HPDE6-E6E7 (cell line): ENCODE data around the gene APLP2.
"Not testable (repeated sequence)": the region's sequence is repeated elsewhere in the genome, so short reads cannot be mapped to it uniquely, and the experiment has no call there.

Source experiments
- DNase-seq: peaks from one replicate; pipeline ENCODE4 v3.0.0; 2011; ENCODE audit warnings: missing footprints; ENCODE audit errors: extremely low spot score

Gene APLP2

DNA sequence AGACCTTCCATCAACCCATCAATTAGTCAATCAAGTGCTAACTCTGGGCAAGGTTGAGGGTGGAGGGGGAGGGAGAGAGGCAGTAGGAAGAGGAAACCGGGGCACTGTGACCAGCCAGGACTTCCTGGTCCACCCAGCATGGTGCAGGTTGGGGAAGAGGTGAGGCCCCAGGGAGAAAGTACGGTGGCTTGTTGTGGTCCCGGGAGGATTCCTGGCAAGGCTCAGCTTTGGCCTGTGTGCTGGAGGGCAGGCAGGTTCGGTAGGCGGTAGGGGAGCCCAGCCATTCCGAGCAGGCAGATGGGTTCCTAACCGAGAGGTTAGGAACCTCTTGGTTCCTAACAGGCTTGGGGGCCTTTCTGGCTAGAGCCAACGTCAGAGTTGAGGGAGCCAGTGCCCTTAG lies 100.7 kb downstream of the APLP2 start:
- no peak for DNase-seq

DNA sequence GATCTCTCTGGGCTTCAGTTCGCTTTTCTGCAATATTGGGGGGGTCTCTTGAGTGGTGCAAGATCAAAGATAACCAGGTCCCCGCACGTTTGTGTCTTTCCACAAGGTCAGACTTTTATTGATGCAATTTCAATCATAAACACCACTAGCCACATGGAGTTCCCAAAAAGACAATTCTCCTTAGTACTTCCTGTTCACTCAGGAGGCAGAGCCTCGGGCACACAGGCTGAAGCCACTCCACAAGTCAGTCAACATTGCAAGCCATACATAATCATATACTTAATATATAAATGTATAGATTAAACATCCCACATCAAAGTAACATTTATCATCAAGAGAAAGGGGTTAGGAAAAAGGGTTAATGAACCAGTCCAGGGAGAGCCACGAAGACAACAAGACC lies 101.8 kb downstream of the APLP2 start:
- DNase-seq = no peak

DNA sequence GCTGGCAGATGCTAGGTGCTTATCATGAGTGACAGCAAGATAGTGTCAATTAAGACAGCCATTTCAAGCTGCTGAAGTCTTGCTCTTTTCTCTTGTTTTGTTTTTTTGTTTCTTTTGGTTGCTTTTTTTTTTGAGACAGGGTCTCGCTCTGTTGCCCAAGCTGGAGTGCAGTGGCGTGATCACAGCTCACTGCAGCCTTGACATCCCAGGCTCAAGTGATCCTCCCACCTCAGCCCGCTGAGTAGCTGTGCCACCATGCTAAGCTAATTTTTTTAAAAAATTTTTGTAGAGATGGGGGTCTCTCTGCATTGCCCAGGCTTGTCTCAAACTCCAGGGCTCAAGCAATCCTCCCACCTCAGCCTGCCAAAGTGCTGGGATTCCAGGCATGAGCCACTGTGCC lies 102.3 kb downstream of the APLP2 start:
- not testable (repeated sequence) for DNase-seq

DNA sequence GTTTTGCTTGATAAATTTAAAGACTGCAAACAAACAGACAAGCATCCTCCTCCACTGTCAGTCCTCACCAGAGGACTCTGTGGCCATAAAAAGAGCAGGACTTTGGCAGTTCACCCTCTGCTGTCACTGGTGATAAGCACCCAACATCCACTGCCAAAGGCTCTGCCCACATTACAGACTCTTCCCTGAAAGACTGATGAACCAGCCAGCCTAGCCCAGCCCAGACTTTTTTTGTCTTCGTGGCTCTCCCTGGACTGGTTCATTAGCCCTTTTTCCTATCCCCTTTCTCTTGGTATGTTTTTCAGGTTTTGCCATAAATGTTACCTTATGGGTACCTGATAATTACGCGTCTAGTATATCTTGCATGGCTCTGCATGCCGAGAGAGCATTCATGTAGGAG lies 104.9 kb downstream of the APLP2 start:
- no peak for DNase-seq

DNA sequence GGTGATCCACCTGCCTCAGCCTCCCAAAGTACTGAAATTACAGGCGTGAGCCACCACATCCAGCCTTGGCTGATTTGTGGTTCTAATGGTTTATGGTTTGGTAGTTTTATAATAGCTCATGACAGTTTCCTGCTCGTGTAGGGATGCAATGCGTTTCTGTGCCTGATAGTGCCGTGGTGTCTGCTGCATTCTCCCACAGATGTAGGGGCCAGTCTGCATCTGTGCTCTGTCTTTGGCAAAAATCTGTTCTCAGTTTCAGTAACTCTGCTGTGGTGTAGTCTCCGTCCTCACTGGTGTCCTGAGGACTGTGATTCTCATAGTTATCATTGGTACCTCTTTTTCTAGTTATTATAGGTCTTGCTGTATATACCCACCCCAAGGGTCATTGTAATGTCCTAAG lies 106.2 kb downstream of the APLP2 start:
- DNase-seq = no peak

DNA sequence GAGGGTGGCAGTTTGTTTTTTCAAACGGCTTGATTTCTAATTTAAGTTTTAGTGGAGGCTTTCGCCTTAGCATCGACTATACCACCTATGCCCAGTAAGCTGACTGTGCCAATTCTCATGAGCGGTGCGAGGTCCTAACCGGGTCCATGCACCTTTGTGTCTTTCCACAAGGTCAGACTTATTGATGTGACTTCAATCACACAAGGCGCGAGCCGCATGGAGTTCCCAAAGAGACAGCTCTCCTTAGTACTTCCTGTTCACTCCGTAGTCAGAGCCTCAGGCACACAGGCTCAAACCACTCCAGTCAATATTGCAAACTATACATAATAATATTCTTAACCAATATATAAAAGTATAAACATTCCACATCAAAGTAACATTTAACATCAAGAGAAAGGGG lies 108.1 kb downstream of the APLP2 start:
- DNase-seq = no peak

DNA sequence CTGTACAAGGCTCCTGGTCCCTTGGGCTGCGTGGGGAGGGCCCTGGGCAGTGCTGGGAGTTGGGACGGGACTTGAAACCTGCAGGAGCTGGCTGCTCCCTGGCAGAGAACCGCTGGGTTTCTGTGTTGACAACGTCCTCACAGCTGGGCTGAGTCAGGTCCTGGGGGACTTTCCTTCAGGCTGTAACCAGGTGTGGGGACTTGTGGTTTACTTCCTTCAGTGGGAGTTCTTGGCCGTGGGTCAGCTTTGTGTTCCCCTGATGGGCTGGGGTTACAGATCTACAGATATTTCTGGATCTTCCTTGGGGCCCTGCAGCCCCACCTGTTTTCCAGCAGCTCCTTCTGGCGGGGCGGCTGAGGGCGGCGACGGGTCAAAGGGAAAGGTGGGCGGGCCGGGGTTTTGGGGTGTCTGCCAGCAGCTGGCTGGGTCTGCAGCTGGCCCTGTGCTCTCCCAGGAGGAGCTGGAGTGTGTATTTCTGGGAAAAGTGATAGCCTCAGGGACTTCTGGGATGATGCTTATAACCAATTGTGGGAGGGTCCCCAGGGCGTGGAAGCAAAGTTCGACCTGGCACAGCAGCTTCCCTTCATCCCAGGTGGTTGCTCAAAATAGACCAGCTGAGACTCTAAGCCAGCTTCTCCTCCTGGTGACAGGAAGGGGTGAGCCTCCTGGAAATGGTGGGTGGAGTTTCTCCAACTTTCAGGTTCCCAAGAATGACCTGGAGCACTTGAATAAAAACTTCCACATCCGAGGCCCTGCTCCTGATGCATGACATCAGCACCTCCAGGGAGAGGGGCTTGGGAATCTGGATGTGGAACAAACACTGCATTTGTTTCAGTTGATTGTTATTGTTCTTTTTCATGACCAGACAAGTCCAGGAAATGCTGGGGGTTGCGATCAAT lies 109.0 kb downstream of the APLP2 start:
- no peak for DNase-seq

DNA sequence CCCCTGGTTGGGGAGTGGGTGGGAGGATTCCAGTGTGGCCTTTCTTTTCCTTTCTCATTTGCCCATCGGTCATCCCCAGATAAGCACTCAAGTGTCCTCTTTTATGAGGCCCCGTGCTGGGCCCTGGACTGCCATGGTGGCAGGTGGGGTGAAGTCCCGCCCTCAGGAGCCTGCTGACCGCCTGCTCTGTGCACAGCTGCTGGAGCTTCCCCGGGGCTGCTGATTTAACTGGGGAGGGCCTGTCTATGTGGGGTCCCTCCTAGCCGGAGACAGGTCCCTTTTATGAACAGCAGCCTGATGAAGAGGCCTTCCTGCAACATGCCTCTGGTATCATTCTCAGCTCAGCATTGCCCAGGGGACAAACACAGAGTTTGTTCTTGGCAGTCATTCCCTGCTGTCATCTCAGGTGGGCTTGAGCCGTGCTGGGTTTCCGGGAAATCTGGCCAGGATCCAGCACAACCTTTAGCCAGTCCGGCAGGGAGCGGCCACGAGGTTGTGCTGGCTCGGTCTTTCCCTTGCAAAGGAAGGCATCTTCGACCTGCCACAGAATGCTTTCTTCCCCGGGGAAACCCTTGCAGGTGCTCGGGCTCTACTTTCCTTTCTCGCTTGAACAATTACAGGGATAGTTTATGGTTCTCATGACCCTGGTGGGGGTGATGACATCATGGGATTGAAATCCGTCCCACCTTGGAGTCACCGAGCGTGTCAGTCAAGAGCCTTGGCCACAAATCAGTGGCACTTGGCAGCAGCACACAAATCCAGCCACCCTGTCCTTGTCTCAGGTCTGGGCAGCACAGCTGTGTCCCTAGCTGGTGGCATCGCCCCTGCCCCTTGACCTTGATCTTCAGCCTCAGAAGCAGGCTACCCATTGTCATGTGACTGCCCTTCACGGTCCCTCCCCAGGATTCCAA lies 110.0 kb downstream of the APLP2 start:
- no peak for DNase-seq

DNA sequence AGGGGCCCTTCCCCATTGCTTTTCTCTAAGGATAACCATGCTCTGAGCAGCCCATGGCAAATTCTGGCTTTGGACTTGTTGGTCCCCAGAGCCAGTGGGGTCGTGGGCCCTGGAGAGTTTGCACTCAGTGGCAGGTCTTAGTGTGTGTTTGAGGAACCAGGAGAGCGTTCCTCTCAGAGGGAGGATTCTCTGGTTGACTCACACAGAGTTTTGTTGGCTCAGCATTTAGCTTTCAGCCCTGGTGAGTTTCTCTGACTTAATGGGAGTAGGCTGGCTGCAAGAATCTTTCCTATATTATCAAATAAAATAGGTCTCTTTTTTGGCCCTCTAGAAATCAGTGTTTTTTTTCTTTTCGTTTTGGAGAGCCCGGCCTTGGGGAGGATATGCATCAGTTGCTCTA lies 110.8 kb downstream of the APLP2 start:
- DNase-seq = no peak

DNA sequence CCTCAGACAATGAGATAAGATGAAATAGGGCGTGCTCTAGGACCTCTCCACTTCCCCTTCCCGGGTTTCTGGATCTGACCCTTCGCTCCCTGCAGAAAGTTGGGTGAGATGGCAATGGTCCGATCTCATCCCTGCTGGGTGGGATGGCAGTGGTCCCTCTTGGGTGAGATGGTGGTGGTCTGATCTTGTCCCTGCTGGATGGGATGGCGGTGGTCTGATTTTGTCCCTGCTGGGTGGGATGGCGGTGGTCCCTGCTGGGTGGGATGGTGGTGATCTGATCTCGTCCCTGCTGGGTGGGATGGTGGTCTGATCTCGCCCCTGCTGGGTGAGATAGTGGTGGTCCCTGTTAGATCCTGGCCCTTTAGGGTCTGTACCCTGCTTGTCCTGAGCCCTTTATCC lies 111.2 kb downstream of the APLP2 start:
- DNase-seq = no peak

DNA sequence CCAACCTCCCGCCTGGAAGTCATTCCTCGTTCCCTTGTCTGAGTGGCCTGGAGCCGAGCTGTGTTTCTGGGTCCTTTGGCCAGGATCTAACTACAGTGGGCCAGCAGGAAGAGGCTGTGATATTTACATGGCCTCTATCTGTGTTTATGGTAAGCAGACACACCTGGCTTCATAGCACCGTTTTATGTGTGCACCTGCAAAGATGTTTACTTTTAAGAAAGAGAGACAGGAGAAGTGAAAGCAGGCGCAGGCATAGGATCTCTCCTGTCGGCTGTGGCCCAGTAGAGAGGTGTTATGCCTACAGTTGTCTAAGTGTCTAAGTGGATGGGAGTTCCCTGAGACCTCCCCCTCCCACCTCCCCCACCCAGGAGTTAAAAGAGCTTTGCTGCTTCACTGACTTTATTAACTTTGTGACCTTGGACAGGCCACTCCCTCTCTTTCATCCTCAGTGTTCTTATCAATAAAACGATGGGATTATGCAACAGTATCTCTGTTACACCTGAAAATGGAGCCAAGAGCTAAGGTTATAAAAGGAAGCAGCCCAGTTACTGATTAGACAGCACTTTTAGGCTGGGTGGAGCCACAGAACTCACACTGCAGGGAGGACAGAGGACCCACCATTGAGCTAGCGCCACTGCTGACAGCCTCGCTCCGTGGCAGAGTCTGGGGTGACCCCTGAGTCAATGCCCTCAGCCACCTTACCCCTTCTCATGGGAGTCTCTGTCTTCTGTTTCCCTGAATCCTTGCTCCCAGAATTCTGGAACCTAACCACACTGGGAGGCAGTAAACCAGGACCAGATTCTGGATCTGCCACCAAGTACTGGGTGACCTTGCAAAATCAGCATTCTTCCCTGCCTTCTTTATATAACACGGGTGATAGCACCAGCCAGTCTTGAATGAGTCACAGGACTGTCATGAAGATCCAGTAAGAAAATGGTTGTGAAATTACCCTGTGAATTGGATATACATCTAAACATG lies 111.9 kb downstream of the APLP2 start:
- peak; percentile 85 for DNase-seq

DNA sequence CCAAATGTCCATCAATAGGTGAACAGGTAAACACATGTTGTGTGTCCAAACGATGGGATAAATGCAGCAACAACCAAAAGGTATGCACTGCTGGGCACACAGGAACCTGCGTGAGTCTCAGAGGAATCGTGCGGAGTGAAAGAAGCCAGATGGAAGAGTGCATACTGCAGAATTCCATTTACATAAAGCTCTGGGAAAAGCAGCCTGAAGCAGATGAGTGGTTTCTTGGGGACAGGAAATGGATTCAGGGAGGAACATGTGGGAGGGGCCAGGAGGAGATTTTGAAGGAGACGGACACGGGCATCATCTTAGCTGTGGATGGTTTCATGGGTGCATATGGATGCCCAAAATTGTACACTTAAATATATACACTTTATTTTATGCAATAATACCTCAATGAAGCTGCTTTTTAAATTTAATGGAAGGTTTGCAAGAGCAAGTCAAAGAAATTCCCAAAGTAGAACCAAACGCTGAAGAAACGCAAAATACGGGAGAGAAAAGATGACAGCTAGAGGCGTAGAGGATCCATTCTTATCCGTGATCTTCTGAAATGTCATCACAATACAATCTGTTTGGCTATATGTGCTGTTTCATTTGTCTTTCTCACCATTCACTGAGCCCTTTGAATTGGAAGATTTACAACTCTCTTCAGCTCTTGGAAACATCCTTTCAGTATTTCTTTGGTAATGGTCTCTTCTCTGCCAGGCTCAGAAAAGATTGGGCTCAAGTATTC lies 114.3 kb downstream of the APLP2 start:
- no peak for DNase-seq

DNA sequence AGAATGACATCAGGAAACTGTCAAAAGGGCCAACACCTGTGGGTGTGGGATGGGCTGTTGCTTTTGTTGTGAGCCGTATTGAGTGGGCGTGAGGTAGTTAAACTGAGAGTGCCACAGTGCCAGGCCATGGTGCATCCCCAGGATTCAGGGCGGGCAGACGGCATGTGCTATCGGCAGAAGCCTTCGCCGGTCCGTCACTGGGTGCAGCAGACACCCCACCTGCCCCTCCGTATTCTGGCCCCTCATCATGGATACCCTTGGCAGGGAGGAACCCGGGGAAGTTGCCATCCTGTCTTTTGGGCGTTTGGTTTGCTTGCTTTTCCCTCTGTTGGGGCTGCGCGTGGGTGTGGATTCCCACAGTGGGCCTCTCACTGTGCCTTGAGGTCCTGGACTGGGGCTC lies 117.4 kb downstream of the APLP2 start:
- no peak for DNase-seq

DNA sequence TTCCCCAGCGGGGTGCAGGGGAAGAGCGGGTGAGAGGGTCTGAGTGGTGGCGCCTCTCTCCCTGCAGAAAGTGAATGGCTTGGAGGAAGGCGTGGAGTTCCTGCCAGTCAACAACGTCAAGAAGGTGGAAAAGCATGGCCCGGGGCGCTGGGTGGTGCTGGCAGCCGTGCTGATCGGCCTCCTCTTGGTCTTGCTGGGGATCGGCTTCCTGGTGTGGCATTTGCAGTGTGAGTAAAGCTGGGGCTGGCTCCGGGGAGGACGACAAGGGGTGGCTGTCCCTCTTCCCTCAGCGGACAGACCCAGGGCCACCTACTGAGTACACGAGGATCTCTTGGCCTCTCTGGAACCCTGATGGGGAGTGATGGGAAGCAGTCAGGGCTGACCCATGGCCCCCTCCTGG lies 118.4 kb downstream of the APLP2 start:
- no peak for DNase-seq

DNA sequence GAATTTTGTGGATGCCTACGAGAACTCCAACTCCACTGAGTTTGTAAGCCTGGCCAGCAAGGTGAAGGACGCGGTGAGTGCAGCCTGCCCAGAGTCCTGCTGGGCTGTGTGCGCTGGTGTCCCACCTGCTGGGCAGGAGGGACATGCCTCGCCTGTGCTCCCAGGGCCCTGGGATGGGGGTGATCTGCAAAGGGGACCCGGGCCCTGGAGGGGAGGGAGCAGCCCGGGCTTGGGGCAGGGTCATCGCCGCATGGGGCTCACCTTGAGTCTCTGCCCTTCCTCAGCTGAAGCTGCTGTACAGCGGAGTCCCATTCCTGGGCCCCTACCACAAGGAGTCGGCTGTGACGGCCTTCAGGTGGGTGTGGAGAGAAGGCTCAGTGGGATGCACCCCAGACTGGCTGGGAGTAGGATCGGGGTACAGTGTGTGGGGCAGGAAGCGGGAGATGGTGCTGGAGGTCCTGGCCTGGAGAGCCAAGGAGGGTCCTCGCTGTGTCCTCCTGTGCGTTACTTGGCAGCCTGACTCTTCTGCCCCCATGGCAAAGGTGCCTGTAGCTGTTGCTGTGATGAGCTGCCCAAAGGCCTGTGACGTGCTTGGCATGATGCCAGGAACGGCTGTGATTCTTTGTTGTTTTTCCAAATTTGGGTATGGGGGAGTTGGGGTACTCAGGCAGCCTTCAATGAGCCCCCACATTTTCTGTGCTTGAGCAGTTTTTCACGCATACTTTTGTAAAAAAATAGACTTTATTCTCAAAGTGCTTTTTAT lies 119.1 kb downstream of the APLP2 start:
- no peak for DNase-seq

DNA sequence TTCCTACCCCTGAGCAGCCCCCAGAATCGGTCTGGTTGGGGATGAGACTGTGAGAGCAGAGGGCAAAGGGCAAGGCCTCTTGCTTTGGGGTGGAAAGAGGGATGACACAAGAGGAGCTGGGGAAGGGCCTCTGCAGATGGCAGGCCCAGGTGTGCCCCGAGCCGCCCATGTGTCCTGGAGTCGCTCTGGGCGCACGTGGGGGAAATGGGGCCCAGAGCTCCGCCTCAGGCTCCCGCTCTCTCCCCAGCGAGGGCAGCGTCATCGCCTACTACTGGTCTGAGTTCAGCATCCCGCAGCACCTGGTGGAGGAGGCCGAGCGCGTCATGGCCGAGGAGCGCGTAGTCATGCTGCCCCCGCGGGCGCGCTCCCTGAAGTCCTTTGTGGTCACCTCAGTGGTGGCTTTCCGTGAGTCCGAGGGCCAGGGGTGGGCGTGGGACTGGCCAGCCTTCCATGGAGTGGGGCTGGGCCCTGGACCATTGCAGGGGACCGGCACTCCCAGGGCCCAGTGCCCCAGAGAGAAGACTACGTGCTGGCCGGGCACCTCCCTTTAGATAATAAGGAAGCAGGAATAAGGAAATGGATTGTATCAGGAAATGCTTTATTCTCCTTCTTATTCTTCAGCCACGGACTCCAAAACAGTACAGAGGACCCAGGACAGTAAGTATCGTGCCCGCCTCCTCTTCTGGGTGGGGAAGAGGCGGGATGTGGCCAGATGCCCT lies 120.0 kb downstream of the APLP2 start:
- DNase-seq = no peak

DNA sequence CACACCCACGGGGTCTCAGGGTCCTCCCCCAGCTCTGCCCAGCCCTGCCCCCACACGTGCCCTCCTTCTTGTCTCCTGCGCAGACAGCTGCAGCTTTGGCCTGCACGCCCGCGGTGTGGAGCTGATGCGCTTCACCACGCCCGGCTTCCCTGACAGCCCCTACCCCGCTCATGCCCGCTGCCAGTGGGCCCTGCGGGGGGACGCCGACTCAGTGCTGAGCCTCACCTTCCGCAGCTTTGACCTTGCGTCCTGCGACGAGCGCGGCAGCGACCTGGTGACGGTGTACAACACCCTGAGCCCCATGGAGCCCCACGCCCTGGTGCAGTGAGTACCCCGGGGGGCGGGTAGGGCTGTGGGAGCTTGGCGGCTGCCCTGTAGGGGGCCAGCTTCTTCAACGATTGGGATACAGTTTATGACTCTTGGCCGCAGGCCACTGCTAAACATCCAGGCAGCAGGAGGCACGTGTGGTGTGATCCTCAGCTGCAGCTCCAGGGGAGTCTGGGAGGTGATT lies 120.7 kb downstream of the APLP2 start:
- no peak for DNase-seq

DNA sequence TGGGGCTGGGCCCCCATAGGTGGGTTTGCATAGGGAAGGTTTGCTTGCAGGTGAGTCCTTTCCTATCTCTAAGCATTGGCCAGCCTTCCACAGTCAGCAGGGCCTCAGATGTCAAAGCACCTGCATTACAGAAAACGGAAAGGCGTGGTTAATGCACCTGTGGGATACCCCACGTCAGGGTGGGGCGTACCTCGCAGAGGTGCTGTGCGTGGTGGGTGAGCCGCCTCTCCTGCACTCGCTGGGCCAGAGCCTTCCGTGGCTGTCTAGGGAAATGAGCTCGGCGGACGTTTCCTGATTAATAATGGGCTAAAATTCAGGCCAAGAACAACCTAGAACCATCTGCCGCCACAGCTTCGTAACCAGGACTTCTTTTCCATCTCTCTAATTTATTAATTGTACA lies 122.2 kb downstream of the APLP2 start:
- no peak for DNase-seq

DNA sequence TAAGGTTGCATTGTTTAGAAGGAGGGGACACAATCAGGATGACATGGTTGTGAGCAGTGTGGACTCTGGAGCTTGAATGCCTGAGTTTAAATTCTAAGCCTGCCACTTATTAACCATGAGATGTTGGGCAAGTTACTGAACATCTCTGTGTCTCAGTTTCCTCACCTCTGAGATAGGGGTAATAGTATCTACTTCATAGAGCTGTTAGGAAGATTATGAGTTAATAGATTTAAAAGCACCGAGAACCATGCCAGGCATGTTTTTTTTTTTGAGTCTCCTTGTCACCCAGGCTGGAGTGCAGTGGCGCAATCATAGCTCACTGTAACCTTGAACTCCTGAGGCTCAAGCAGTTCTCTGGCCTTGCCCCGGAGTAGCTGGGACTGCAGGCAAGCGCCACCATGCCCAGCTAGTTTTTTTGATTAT lies 123.2 kb downstream of the APLP2 start:
- no peak for DNase-seq
